ENCODE data around the gene SCYGR2.
"Not testable (repeated sequence)": the region's sequence is repeated elsewhere in the genome, so short reads cannot be mapped to it uniquely, and the experiment has no call there.

The SCYGR2 gene

GRCh38 chr2:227598835-227599503, at the start of gene SCYGR2:
TSS of gene SCYGR2 (plus strand) at chr2:227598893. CDS start at chr2:227598893, 0 bp downstream.
- not testable (repeated sequence) for DNase-seq

GRCh38 chr2:227551836-227552235, 46.9 kb upstream of the SCYGR2 start:
- DNase-seq = no peak

- DNase-seq = no peak
These were observed 36.1 kb upstream of the SCYGR2 start for GRCh38 chr2:227562581-227562980.

- no peak for DNase-seq
These were observed 33.6 kb upstream of the SCYGR2 start for GRCh38 chr2:227565080-227565479.

GRCh38 chr2:227566012-227566411, 32.7 kb upstream of the SCYGR2 start:
- DNase-seq = no peak

GRCh38 chr2:227568852-227569169, 29.9 kb upstream of the SCYGR2 start:
- DNase-seq = no peak

- DNase-seq = no peak
These were observed 28.1 kb upstream of the SCYGR2 start for GRCh38 chr2:227570615-227571014.

- DNase-seq = no peak
These were observed 22.6 kb upstream of the SCYGR2 start for GRCh38 chr2:227576110-227576509.

- DNase-seq = no peak
These were observed 21.9 kb upstream of the SCYGR2 start for GRCh38 chr2:227576812-227577211.

GRCh38 chr2:227577555-227577954, 21.1 kb upstream of the SCYGR2 start:
- no peak for DNase-seq

- no peak for DNase-seq
These were observed 20.1 kb upstream of the SCYGR2 start for GRCh38 chr2:227578642-227579041.

GRCh38 chr2:227579791-227580190, 18.9 kb upstream of the SCYGR2 start:
- no peak for DNase-seq

GRCh38 chr2:227582369-227582768, 16.3 kb upstream of the SCYGR2 start:
- no peak for DNase-seq

GRCh38 chr2:227592694-227593387, 5.9 kb upstream of the SCYGR2 start:
- DNase-seq = no peak

GRCh38 chr2:227595797-227596196, 2.9 kb upstream of the SCYGR2 start:
- DNase-seq = no peak

GRCh38 chr2:227597036-227597435, 1.7 kb upstream of the SCYGR2 start:
- no peak for DNase-seq

- no peak for DNase-seq
These were observed 695 bp upstream of the SCYGR2 start for GRCh38 chr2:227597998-227598397.

- no peak for DNase-seq
These were observed 3.7 kb downstream of the SCYGR2 start for GRCh38 chr2:227602358-227602757.

- DNase-seq = no peak
These were observed 7.8 kb downstream of the SCYGR2 start for GRCh38 chr2:227606476-227606875.

GRCh38 chr2:227607941-227608340, 9.2 kb downstream of the SCYGR2 start:
- DNase-seq = no peak

GRCh38 chr2:227608561-227609338, 10.1 kb downstream of the SCYGR2 start:
- DNase-seq = no peak

- no peak for DNase-seq
These were observed 11.4 kb downstream of the SCYGR2 start for GRCh38 chr2:227610123-227610522.

GRCh38 chr2:227612546-227613271, 14.0 kb downstream of the SCYGR2 start:
- no peak for DNase-seq
